ENCODE measurements around the gene KRT73.

DNA sequence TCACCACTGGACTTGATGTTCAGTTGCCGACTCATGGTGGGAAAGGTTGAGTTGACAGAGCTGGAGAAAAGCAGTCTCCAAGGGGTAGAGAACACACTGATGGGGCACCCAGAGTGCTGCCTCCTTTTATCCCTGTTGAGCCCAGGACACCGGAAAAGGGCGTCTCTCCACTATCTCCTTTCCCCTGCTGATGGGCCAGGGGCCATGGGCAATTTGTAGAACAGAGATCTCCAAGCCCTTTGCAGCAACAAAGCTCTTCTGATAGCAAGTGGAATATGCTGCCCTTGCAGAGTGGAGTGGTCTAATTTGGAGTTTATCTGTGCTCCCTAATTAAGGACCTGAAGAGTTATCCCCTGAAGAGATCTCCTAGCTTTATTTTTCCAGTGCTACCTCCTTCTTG is 44.6 kb downstream of the KRT73 start, which contains the start of gene KRT74:
- TF ChIP-seq, protein P1, sequence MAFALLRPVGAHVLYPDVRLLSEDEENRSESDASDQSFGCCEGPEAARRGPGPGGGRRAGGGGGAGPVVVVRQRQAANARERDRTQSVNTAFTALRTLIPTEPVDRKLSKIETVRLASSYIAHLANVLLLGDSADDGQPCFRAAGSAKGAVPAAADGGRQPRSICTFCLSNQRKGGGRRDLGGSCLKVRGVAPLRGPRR (CRISPR knock-in tag; IDR thresholded peaks at IDR 0.05): no peak
- TF ChIP-seq FOXK2 (conservative IDR thresholded peaks at IDR 0.05 in 1 of 2, IDR thresholded peaks at IDR 0.05 in 1 of 2; ENCODE audit: low read depth in 2 of 2) (no peak), NCOA4 (IDR thresholded peaks at IDR 0.05; ENCODE audit: partially characterized antibody) (no peak), CEBPG (CRISPR knock-in tag; IDR thresholded peaks at IDR 0.05) (no peak), CEBPG (tag; conservative IDR thresholded peaks at IDR 0.05 in 1 of 2, IDR thresholded peaks at IDR 0.05 in 1 of 2) (no peak)
